ENCODE data around the gene SLC9A1.

- TF ChIP-seq REST (tag by site-specific recombination; IDR thresholded peaks at IDR 0.05) (no peak), CTCF (tag by site-specific recombination; IDR thresholded peaks at IDR 0.05) (no peak), ATF2 (tag by site-specific recombination; IDR thresholded peaks at IDR 0.05; ENCODE audit: low read depth) (no peak)
Measured at GRCh38 chr1:27138927-27139326, 16.0 kb downstream of the SLC9A1 start.

Data from HEK293 (cell line).